HG02678 (cell line): ENCODE data around the gene CCDC197.

Experiments used
- ATAC-seq: cut with Tn5 transposase; IDR thresholded peaks from one replicate; pipeline ENCODE4 v1.9.1; 2021; ENCODE audit warnings: mild to moderate bottlenecking, moderate library complexity; ENCODE audit not compliant: unreplicated experiment

The CCDC197 gene

DNA sequence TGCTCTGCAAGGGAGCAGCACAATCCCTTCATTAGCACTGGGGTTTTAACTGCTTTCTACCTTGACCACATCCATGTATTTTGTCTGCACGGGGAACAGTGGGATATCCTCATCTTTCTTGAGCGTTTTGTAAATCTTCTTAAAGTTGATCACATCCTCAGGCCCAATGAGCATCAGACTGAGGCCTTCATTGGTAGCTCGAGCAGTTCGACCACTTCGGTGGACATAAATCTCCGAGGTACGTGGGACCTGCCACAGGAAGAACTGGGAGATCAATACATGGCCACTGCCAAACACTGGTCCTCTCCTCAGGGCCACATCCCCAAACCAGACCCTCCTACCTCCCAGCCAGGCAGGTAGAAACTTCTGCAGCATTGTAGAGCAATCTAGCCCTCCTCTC lies 57.8 kb downstream of the CCDC197 start:
- ATAC-seq, result no peak

DNA sequence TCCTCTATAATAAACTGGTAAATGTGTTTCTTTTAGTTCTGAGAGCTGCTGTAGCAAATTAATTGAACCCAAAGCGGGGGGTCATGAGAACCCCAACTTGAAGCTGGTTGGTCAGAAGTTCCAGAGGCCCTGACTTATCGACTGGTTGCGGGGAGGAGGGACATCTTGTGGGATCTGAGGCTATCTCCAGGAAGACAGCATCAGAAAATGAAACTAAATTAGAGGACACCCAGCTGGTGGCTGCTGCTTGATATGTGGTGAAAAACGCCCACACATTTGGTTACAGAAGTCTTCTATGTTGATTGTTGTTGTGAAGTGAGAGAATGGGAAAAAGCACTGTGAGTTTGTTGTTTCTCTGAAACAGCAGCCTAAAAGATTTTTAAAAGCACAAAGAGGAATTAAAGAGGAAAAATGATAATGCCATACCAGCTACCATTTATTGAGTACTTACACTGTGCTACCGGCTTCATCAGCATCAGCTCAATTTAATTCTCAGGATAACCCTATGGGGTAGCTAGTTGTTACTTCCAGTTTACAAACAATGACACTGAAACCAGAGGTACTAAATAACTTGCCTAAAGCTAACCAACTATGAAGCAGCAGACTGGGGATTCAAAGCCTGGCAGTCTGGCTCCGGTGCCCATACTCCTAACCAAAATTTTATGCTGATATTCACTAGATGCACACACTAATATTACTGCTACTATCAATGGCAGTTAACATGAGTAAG lies 59.6 kb downstream of the CCDC197 start:
- ATAC-seq, result peak; percentile 81

GRCh38 chr14:94058128-94058673 lies 61.1 kb downstream of the CCDC197 start:
- ATAC-seq, result no peak
